SW480 (cell line): Measurements from ENCODE around the gene CA5A.
A peak's percentile ranks its signal among the peaks of the same experiment; 100 is the strongest.

Experiments used
- DNase-seq: peaks from one replicate; pipeline ENCODE4 v3.0.0-alpha.2; 2016; ENCODE audit warnings: low spot score

The CA5A gene

GRCh38 chr16:87850009-87851006 is 86.0 kb downstream of the CA5A start:
- no peak for DNase-seq

- DNase-seq = no peak
These were observed 86.8 kb downstream of the CA5A start for GRCh38 chr16:87849419-87850008.

GRCh38 chr16:87848676-87849345 is 87.5 kb downstream of the CA5A start:
- no peak for DNase-seq

DNA sequence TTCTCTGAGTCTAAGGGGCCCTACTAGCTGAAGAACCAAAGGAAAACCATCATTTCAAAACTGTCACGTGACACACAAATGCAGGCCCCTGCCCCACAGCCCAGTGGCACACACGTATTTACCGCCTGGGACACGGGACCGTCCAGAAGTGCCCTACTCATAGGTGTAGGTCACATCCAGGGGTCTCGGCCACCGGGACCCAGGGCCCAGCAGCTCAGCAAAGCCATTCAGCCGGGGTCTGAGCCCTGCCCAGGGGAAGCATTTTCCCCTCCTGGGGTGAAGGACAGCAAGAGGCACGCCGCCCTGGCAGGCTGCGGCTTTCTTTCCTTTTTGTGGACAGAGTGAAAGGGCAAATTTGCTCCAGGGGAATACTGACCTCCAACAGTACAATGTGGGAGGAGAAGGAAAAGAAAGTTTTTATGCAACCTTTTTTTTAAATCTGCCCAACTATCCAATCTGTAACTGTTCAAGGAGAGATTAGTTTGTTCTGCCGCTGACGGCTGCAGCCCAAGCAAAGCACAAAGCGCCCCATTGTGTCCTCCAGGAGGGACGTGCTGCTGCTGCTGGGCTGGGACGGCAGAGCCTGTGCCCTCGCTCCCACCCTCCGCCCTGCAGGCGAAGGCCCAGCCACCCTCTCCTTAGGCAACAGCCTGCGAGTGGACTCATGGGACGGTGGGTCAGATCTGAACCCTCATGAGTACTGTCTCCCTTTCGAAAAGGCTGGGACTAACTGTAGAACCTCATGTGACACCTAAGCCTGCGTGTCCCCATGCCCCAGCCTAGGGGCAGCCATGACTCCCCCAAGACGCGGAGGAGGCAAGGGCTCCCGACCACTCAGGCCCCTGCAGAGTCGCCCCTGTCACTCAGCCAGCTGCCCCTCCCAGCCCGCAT is 88.3 kb downstream of the CA5A start:
- DNase-seq = no peak

GRCh38 chr16:87847467-87847784 is 88.9 kb downstream of the CA5A start:
- no peak for DNase-seq

DNA sequence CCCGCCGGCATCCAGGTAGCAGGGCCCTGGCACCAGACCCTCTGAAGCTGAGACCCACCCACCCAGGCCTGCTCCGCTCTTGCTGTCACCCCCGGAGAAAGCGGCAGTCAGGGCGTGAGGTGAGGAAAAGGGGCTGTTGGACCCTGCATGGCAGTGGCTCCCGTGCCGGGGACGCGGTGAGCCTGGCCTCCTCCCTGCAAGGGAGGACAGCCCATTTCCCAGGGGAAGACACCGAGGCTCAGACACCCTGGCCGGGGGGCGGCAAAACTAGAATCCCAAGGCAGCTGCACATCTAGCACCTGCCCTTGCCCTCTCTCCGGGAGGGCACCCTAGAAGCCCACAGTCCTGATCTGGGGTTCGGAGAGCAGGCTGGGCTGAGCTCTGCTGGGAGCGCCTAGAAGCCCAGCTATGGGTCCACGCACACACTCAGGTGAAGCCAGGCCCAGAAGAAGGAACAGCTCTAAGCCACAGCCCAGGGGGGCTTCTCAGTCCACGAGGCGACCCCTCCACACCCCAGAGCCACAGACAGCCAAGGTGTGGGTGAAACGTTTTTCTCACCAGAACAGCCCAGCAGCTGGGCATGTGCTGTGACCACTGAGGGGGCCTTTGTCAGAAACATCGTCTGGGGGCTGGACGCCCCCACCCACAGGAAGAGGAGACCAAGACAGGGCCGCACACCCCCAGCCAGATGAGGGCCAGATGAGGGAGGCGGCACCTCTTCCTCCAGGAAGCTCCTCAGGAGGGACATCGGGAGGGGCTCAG is 89.4 kb downstream of the CA5A start:
- no peak for DNase-seq

DNA sequence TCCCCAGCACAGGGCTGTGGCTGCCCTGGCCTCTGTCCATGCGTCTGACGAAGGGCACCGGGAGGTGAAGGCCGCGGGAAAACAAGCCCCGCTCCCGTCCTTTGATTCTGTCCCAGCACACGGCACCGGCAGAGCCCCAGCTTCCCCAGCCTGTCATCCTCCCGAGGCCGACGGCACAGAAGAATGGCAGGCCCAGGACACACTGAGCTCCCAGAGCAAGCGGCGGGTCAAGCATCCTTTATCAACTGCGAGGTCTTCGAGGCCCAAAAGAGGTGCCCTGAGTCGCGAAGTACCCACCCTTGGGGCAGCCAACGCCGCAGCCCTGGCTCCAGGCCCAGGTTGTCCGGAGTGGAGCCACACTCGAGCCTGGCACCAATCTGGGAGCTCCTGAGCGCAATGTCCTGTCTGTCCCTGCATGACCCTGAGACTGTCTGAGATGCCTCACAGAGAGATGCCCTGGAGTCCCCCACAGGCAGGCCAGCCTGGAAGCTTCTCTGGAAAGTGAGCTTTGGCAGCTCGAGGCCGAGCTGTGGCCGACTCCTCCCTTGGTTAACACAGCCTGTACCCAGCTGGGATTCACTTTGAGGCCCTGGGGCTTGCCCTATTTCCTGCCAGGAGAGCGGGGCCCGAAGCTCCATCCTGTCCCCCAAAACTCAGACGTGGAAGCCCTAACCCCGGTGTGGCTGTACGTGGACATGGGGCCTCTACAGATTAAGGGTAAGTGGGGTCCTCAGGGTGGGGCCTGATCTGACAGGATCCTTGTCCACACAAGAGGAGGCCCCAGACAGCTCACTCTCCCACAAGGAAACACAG is 90.3 kb downstream of the CA5A start:
- DNase-seq = no peak

GRCh38 chr16:87845213-87845612 is 91.1 kb downstream of the CA5A start:
- no peak for DNase-seq

DNA sequence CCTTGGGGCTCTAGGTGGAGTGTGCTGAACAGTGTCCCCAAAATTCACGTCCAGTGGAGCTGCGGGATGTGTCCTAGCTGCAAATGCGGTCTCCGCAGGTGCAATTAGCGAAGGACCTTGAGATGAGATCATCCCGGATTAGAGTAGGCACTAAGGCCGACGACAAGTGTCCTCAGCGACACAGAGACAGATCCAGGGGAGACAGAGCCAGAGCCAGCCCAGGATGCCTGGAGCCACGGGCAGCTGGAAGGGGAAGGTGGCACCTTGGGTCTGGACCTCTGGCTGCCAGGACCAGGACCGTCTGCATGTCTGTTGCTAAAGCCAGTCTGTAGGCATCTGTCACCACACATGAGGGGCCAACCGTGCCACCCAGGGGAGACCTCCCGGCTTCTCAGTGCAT is 91.5 kb downstream of the CA5A start:
- no peak for DNase-seq

DNA sequence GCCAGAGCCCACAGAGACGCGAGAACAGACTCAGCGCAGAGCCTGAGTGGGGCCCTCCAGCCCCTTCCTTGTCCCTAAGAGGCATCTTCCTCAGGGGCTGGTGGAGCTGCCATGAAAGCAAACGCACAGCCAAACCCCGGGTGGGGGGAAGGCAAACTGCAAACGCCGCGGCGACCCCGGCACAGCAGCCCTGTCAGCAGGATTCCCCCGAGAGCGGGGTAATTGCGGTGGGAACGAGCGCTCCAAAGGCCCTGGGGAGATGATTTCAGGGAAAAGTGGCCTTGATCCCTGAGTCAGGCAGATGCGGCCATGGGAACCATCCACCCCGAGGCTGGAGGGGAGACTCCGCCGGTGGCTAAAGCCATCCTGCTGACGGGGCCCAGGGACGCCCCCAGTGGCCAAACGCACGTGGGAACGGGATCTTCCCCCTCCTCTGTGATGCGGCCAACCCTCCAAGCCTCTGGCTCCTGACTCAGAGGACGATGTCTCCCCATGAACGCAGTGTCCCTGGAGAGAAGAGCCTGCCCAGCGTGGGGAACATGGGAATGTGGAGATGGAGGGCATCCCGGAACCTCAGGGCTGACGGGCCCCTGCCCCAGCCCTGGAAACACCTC is 92.1 kb downstream of the CA5A start:
- DNase-seq = no peak

DNA sequence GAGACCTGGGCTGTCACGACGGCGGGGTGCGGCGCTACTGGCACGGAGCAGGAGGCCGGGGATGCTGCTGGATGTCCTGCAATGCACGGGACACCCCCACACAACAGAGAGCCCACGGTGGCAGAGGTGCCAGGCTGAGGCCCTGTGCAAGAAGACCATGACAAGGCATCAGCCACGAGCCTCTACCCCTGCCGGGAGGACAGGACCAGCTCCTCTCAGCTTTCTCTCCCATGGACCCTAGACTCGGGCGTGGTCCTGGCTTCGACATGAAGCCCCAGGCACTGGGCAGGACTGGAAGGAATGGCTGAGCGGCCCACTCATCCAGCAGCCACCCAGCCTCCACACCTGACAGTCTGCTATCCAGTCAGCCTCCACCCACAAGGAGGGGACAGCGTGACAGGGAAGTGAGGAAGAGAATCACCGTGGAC is 92.6 kb downstream of the CA5A start:
- DNase-seq = no peak

DNA sequence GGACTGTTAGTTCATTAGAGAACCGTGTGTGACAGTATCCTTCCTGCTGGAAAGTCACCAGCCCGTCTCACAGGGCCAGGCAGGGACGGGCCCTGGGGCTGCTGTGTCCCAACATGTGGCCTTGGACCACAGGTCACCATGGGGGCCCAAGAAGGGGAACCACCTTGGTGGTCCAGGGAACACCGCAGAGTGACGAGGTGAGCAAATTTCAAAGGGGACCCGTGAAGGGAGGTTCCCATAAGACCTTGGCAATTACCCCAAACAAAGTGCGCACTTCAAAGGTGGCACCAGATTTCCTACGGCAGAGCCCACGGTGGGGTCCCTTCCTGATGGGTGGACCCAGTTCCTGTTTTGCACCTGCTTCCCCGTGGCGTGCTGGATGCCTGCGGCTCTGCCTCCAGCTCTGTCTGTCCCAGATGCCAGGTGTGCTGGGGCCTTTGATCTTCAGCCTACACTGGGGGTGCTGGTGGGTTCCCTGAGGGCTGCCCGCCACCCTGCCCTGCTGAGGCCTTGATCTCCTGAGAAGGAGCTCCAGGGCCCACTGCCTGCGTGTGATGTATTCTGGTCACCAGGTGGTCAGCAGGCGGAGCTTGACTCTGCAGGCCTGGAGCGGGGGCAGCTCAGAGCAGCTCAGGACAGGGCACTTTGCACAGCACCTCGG is 94.0 kb downstream of the CA5A start:
- peak; percentile 96 for DNase-seq

DNA sequence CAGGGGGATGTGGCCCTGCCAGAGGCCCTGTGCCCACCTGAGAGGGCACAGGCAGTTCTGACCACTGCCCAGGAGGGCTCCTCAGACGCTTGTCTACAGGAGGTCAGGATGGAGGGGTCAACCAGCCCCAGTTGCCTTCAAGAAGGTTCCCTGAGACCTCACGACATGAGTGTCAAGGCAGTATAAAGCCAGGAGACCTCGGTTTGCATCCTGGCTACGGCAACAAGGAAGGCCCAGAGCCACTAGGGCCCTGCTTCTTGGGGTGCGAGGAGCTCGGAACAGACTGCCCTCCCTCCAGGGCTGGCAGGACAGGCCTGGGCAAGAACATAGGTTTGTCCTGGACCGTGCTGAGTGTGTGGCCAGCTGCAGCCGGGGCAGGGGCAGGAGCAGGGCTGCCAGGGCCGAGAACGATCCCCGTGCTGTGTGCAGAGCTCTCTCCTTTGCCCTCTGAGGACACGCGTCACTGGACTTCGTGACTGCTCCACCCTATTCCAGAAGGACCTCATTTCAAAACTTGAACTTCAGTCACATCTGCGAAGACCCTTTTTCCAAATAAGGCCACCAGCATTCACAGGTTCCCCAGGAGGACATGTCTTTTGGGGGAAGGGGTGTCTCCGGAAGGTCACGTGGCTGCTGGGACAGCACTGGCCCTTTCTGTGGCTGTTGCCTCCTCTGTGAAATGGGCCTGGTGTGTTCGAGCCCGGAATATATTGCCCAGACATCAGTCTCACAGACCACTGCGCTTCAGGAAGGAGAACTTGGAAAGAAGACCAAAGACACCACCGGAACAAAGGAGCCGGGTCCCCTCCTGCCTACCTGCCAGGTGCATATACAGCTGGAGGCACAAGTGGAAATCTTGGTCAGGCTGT is 94.8 kb downstream of the CA5A start:
- no peak for DNase-seq

- no peak for DNase-seq
These were observed 95.9 kb downstream of the CA5A start for GRCh38 chr16:87840271-87840978.

- DNase-seq = no peak
These were observed 96.6 kb downstream of the CA5A start for GRCh38 chr16:87839542-87840270.

DNA sequence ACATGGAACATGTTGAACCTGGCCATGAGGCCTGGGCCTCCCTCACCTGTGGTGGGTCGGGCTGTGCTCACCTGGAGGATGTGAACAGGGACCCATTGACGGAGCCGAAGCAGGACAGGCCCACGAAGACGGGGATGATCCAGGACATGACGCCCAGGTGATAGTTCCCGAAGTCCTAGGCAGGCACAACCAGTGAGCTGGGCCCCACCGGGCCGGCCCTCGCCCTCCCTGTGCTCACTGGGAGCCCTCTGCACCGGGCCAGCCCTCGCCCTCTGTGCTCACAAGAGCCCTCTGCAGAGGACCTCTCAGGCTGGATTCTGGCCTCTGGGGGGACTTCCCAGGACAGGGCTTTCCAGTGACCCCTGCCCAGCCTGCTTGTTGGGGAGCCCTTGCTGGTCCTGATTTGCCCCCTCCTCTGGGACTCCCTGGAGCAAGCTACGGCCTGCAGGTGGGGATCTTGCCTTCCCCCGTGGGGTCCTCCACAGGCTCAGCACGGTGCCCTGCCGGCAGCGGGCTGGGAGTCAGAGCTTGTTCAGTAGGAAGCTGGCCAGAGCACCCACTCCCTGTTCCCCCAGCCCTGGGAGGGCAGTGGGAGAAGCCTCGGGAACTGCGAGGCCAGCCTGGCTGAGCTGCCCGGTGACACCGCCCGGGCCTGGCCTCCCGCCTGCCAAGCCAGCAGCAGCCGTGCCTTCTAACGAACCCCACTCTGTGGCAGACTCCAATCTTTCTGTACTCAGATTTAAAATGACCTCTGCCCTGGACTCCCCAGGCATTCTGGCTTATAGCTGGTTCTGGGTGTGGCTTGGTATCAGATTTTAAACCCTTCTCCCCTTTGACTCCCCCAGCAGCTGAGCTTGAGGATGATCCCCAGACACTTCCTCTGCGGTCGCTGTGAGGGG is 97.4 kb downstream of the CA5A start:
- no peak for DNase-seq
